GM10266 (cell line): Measurements from ENCODE around the gene PDGFD.

ENCODE experiments used
- DNase-seq: peaks from one replicate; pipeline ENCODE4 v3.0.0; 2012; ENCODE audit errors: extremely low spot score
- CTCF ChIP-seq: IDR thresholded peaks from 2 replicates; pipeline ENCODE4 v1.5.1; 2012; ENCODE audit warnings: mild to moderate bottlenecking, low read depth; ENCODE audit not compliant: control insufficient read depth, insufficient read depth; ENCODE audit errors: missing control alignments

Gene PDGFD

GRCh38 chr11:103926990-103927389 is 237.0 kb downstream of the PDGFD start:
- no peak for TF ChIP-seq CTCF

DNA sequence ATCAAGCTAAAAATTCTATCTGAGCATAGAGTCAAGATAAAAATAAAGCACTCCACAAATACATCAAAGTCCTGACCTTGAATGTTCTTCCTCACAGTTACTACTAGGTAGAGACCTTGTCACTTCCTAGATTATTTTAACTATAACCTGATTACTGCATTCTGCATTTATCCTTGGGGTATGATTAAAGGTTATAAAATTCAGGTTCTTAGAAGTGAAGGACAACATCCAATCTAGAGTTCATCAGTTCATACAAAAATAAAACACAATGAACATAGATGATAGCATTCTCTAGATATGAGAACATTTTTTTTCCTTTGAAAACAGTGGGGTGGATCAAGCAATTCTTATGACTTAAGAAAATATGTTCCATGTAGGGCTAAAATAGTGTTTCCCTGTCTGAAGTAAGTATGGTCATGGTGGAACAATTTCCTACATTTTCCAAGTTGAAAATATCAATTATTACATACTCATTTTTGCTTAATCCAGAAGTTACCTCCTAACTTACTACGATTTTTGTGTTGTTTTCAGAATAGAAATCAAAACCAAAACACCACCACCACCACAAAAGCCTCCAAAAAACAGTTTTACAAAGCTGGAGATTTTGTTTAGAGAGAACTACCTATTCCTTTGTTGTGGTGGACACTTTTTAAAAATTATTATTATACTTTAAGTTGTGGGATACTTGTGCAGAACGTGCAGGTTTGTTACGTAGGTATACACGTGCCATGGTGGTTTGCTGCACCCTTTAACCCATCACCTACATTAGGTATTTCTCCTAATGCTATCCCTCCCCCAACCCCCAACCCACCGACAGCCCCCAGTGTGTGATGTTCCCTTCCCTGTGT is 239.6 kb downstream of the PDGFD start:
- no peak for DNase-seq
- no peak for TF ChIP-seq CTCF

More at GRCh38 chr11:103926990-103927389, 237.0 kb downstream of the PDGFD start:
- DNase-seq, result no peak

DNA sequence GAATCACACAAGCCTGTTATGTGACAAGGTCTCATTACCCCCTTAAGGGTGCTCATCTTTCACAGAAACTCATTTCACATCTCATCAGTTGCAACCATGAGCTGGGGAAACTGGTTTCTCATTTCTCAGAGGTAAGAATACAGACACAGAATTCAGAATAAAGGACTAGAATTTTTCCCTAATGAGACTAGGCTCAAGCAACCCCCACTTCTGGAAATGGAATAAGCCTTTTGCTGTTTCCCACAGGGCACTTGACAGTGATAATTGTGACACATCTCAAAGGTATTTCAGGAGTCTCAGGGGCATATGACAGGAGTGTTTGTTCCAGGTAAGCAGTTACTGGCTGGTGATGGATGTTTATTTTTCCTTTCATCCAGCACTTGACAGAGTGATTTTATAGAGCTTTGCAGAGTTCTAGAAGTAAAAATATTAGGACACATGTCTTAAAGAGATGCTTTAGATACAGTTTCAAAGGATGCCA is 240.5 kb downstream of the PDGFD start:
- no peak for TF ChIP-seq CTCF
- no peak for DNase-seq

- DNase-seq, result no peak
- no peak for TF ChIP-seq CTCF
These were observed 243.0 kb downstream of the PDGFD start for GRCh38 chr11:103920933-103921332.

- no peak for TF ChIP-seq CTCF
These were observed 243.5 kb downstream of the PDGFD start for GRCh38 chr11:103920449-103920848.

GRCh38 chr11:103910721-103911120 is 253.2 kb downstream of the PDGFD start:
- TF ChIP-seq CTCF, result no peak
- DNase-seq, result no peak

More at GRCh38 chr11:103920449-103920848, 243.5 kb downstream of the PDGFD start:
- no peak for DNase-seq
